ENCODE results near the gene GPR89B.

GRCh38 chr1:147892216-147892615 lies 36.0 kb upstream of the GPR89B start:
- TF ChIP-seq CTCF (optimal IDR thresholded peaks at IDR 0.05 in 1 of 3, IDR thresholded peaks at IDR 0.05 in 1 of 3, conservative IDR thresholded peaks at IDR 0.05 in 1 of 3; ENCODE audit: extremely low read depth in 1 of 3, insufficient read depth in 2 of 3, low read length in 3 of 3) (peak in 1 of 3 experiments; percentile 52), EZH2 (IDR thresholded peaks at IDR 0.05; ENCODE audit: low read length) (no peak)

All from keratinocyte (primary cell).